Esophagus muscularis mucosa (tissue), 4 donors: ENCODE data around the gene SLC5A5. TPM values are rescaled to one million over a fixed set of nuclear protein-coding genes. Genes with fewer than 3 reads are reported as not detected.

ENCODE experiments used
- DNase-seq: peaks from one replicate; pipeline ENCODE4 v3.0.0-alpha.2; 2017; ENCODE audit errors: extremely low spot score
- H3K27ac ChIP-seq, 4 donors: fragments of 200-600 bp; sonication (generic); replicated peaks in 1 of 4; 1 replicate in 3 of 4; 2 replicates in 1 of 4; pipeline ENCODE4 v1.5.1; 2016 to 2019; ENCODE audit warnings: mild to moderate bottlenecking in 1 of 4
- H3K27me3 ChIP-seq, 4 donors: fragments of 200-600 bp; sonication (generic); one replicate each; pipeline versions ENCODE4 v1.5.1 to v1.6.0; 2016 to 2019
- H3K36me3 ChIP-seq, 4 donors: fragments of 200-600 bp; sonication (generic); one replicate each; pipeline ENCODE4 v1.5.1; 2016 to 2019
- H3K4me1 ChIP-seq, 4 donors: fragments of 200-600 bp; sonication (generic); one replicate each; pipeline ENCODE4 v1.5.1; 2016 to 2019
- H3K4me3 ChIP-seq, 4 donors: fragments of 200-600 bp; sonication (generic); 1 replicate in 2 of 4; 2 replicates in 2 of 4; pipeline ENCODE4 v1.5.1; 2016 to 2019; ENCODE audit warnings: mild to moderate bottlenecking in 4 of 4, moderate library complexity in 1 of 4
- H3K9me3 ChIP-seq, 4 donors: fragments of 200-600 bp; sonication (generic); 1 replicate in 3 of 4; 2 replicates in 1 of 4; pipeline ENCODE4 v1.5.1; 2016 to 2019
- CTCF ChIP-seq, 3 experiments: fragments of 200-600 bp in 2 of 3; fragments of 450-650 bp in 1 of 3; sonication (generic) in 2 of 3; IDR thresholded peaks; one replicate each; pipeline ENCODE4 v1.5.1; 2017 to 2019; ENCODE audit warnings: antibody characterized with exemption in 3 of 3, mild to moderate bottlenecking in 2 of 3, moderate library complexity in 1 of 3
- EP300 ChIP-seq: sonication (generic); formaldehyde crosslinking; IDR thresholded peaks from one replicate; pipeline ENCODE4 v1.6.1; 2017; ENCODE audit warnings: antibody characterized with exemption
- POLR2A ChIP-seq: fragments of 450-650 bp; IDR thresholded peaks from one replicate; pipeline ENCODE4 v1.6.1; 2017; ENCODE audit warnings: antibody characterized with exemption, moderate library complexity, mild to moderate bottlenecking, low read depth
- POLR2AphosphoS5 ChIP-seq, 2 donors: sonication (generic); formaldehyde crosslinking; IDR thresholded peaks; one replicate each; pipeline ENCODE4 v1.6.1; 2017; ENCODE audit warnings: antibody characterized with exemption in 2 of 2
- WGBS: methylation state at CpG from one replicate; pipeline ENCODE4 v1.1.5; 2018; 5-methylcytosine and 5-hydroxymethylcytosine counted together
- intact Hi-C: fragments of 100-400 bp; cut with DNase I; formaldehyde crosslinking; loops from one replicate; pipeline ENCODE4 v1.15.1; 2023
- total RNA-seq, 4 donors: library from RNA; depleted of rRNA; stranded (reverse); fragments of >200 nt; gene quantifications; one replicate each; pipeline versions ENCODE4 v1.1.0 to v1.2.1, GENCODE V29; 2016

The SLC5A5 gene
- total RNA-seq, 4 donors from 2014 or later = 0.17 TPM; not detected in 3

DNA sequence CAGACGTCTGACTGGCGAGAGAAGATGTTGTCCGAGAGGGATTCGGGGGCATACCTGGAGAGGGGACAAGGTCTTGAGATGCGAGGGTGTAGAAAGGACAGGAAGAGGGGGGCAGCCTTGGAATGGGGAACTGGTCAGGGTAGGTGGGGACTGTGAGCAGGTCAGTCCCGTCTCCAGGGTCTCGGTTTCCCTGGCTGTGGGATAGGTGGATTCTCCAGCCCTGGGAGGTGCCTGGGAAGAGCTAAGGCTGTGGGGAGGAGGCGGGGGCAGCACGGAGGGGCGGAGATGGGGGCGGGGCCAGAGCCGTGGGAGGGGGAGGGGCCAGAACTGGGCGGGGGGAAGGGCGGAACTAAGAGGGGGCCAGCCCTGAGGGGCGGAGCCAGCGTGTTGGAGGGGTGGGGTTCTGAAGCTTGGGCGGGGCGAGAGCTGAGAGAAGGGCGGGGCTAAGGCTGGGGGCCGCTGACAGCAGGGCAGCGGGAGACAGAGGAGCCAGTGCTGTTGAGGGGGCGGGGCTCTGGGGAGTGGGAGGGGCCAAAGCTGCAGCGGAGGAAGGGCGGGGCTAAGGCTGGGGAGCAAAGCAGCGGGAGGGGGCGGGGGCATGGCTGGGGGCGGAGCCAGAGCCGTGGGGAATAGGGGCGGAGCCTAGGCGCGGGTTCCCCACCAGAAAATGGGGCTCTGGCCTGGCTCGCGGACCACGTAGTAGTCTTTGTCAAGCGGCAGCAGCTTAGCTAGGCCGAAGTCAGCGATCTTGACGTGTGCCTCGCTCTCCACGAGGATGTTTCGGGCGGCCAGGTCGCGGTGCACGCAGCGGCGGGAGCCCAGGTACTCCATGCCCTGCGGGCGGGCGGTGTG is 41.0 kb upstream of the SLC5A5 start:
- H3K4me3 ChIP-seq = peak overlapping the region in 3 of 4 donors; percentile 30 to 48 (median 31)
- 40% methylated on average over 49 of the region's 50 CpGs for WGBS
- H3K27me3 ChIP-seq = peaks cover 0 to 92% (median 22%) of the 10 kb centered on the region in 4 donors
- H3K4me1 ChIP-seq = peaks cover 0 to 21% (median 20%) of the 10 kb centered on the region in 4 donors
- peaks cover 0 to 15% (median 0%) of the 10 kb centered on the region in 4 donors for H3K36me3 ChIP-seq
- DNase-seq = no peak
- intact Hi-C loops = no loop called here
- no peaks in the 10 kb centered on the region for H3K9me3 ChIP-seq
- TF ChIP-seq CTCF (IDR thresholded peaks at IDR 0.05) = no peak
- TF ChIP-seq POLR2A = no peak
- no peak for TF ChIP-seq EP300
- TF ChIP-seq POLR2AphosphoS5 (IDR thresholded peaks at IDR 0.05) = no peak
- no peak overlapping the region for H3K27ac ChIP-seq

DNA sequence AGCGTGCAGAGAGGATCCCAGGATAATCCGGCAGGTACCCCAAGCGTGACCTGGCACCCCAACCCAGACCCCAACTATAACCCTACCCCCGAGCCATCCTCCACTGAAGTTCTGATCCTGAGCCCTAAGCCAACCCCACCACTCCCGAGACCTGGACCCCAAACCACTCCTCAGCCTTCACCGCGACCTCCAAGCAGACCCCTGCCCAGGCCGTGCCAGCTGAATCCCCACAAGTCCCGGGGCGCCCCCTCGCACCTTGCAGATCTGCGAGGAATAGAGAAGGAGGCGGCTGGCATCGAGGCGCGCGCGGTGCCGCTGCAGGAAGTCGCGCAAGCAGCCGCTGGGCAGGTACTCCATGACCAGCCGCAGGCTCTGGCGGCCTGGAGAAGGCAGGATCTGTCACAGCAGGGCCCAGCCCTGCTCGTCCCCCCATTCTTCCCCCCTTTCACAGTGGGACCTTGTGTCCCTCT is 40.3 kb upstream of the SLC5A5 start:
- intact Hi-C loops = no loop called here
- TF ChIP-seq EP300 = no peak
- TF ChIP-seq POLR2A = no peak
- TF ChIP-seq CTCF (IDR thresholded peaks at IDR 0.05) = no peak
- no peak for TF ChIP-seq POLR2AphosphoS5 (IDR thresholded peaks at IDR 0.05)
- peaks cover 0 to 85% (median 22%) of the 10 kb centered on the region in 4 donors for H3K27me3 ChIP-seq
- DNase-seq = no peak
- WGBS = 36% methylated on average over 14 of the region's 25 CpGs
- peaks cover 0 to 21% (median 20%) of the 10 kb centered on the region in 4 donors for H3K4me1 ChIP-seq
- no peaks in the 10 kb centered on the region for H3K9me3 ChIP-seq
- peak overlapping the region in 3 of 4 donors; percentile 30 to 48 (median 31) for H3K4me3 ChIP-seq
- H3K27ac ChIP-seq = no peak overlapping the region
- H3K36me3 ChIP-seq = peaks cover 0 to 15% (median 0%) of the 10 kb centered on the region in 4 donors

GRCh38 chr19:17832443-17833208 is 39.1 kb upstream of the SLC5A5 start:
- Histone ChIP-seq H3K27me3 (peaks cover 0 to 76% (median 22%) of the 10 kb centered on the region in 4 donors), H3K27ac (no peak overlapping the region), H3K4me3 (no peak overlapping the region), H3K9me3 (no peaks in the 10 kb centered on the region), H3K36me3 (peaks cover 0 to 15% (median 0%) of the 10 kb centered on the region in 4 donors), H3K4me1 (peaks cover 0 to 21% (median 20%) of the 10 kb centered on the region in 4 donors)
- 76% methylated on average over 4 of the region's 17 CpGs for WGBS
- intact Hi-C loops = no loop called here
- DNase-seq = no peak
- TF ChIP-seq CTCF (IDR thresholded peaks at IDR 0.05) (no peak), EP300 (no peak), POLR2A (no peak), POLR2AphosphoS5 (IDR thresholded peaks at IDR 0.05) (no peak)

DNA sequence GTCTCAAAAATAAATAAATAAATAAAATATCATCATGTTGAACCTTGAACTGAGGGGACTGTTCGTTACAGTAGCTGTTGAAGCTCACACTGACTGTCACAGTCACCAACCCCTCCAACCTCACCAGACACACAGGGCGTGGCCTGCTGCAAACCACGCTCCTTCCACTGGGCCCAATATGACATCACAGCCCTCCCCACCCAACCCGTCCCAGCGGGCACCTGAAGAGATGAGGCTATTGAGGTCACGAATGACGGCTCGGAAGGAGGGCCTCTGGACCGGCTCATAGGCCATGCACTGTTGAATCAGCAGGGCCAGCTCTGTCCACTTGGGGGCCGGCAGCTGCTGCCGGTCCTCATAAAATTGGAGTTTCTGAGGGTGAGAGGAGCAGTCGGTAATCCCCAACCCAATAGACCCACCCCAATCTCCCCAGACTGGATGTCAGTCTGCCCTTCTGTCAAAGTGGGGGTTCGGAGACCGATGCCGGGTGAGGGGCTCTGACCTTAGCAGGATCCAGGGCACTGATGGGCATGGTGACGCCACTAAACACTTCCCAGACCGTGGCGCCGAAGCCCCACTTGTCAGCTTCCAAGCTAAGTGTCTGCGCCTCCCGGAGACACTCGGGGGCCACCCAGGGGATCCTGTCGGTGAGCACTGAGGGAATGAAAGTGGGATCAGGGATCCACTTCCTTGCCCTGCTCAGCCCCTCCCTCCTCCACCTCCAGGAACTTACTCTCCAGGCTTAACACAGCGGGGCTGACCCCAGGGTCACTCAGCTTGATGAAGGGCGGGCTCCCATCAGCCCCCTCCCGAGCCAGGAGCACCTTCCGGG is 37.2 kb upstream of the SLC5A5 start:
- Histone ChIP-seq H3K4me3 (no peak overlapping the region), H3K27ac (no peak overlapping the region), H3K9me3 (no peaks in the 10 kb centered on the region), H3K36me3 (peaks cover 0 to 21% (median 0%) of the 10 kb centered on the region in 4 donors), H3K27me3 (peaks cover 0 to 77% (median 22%) of the 10 kb centered on the region in 4 donors), H3K4me1 (peaks cover 0 to 21% (median 20%) of the 10 kb centered on the region in 4 donors)
- intact Hi-C loops = no loop called here
- DNase-seq = no peak
- no peak for TF ChIP-seq POLR2A
- WGBS = 88% methylated on average over 14 of the region's 27 CpGs
